ENCODE data around the gene SECISBP2. TPM values are rescaled to one million over a fixed set of nuclear protein-coding genes. Genes with fewer than 3 reads are reported as not detected.
"Not testable (repeated sequence)": the region's sequence is repeated elsewhere in the genome, so short reads cannot be mapped to it uniquely, and the experiment has no call there.

Gene SECISBP2
- total RNA-seq, 1 experiment from 2014 or later = 25.5 TPM

DNA sequence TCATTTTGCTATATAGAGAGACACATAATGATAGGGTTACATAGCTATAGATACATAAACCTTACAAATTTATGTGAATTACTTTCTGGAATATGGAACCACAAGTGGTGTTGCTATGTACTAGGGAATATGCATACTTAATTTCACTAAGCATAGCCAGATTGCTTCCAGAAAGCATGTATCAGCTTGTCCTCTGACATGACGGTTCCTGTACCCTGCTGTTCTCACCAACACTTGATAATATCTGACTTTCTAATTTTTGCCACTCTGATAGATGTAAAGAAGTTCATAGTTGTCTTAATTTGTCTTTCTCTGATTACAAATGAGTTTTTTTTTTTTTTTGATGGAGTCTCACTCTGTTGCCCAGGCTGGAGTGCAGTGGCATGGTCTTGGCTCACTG is 25.3 kb upstream of the SECISBP2 start:
- Histone ChIP-seq H3K4me1 (replicated peaks) (no peaks in the 10 kb centered on the region), H3K36me3 (no peaks in the 10 kb centered on the region), H3K27me3 (replicated peaks) (no peaks in the 10 kb centered on the region), H3K27ac (no peak overlapping the region), H3K9me3 (replicated peaks) (no peaks in the 10 kb centered on the region), H3K4me3 (no peak overlapping the region)
- no peak for DNase-seq (ENCODE audit: low read depth in 1 of 2, low spot score in 2 of 2)

DNA sequence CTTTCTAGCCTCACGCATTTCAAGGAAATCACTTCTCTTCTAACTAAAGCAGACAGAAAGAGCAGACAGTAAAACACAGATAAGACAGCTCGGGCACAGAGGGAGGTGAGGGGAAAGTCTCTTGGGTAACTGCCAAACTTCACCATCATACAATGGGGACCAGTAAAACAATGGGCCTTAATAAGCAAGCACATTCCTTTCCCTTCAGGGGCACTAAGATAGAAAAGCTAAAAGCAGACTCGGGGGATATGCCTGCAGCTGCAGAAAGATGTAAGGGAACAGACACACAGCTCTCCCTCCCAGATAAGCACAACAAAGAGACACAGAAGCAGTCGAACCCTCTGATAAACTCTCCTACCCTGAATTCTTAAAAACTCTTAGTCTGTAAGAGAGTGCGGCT is 22.9 kb upstream of the SECISBP2 start:
- Histone ChIP-seq H3K4me1 (replicated peaks) (no peaks in the 10 kb centered on the region), H3K4me3 (no peak overlapping the region), H3K27ac (no peak overlapping the region), H3K9me3 (replicated peaks) (no peaks in the 10 kb centered on the region), H3K27me3 (replicated peaks) (no peaks in the 10 kb centered on the region), H3K36me3 (no peaks in the 10 kb centered on the region)
- DNase-seq (ENCODE audit: low read depth in 1 of 2, low spot score in 2 of 2) = no peak

DNA sequence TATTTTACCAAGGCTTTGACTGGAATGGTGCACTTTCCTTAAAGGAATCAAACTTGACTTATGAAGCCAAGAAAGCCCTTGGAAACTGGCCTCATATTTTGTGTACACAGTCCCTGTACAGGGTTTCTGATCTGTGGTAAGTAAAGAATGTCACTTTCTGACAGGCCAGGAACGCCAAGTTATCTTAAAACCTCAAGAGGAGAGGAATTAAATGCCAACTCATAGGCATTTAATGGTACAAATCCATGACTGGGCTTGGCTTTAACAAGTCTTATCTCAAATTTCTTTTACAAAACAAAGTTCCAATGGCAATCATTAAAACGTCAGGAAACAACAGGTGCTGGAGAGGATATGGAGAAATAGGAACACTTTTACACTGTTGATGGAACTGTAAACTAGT is 16.3 kb upstream of the SECISBP2 start:
- H3K36me3 ChIP-seq; H3K27ac ChIP-seq; H3K9me3 ChIP-seq (replicated peaks); DNase-seq (ENCODE audit: low read depth in 1 of 2, low spot score in 2 of 2); H3K27me3 ChIP-seq (replicated peaks); H3K4me3 ChIP-seq; H3K4me1 ChIP-seq (replicated peaks): not testable (repeated sequence)

DNA sequence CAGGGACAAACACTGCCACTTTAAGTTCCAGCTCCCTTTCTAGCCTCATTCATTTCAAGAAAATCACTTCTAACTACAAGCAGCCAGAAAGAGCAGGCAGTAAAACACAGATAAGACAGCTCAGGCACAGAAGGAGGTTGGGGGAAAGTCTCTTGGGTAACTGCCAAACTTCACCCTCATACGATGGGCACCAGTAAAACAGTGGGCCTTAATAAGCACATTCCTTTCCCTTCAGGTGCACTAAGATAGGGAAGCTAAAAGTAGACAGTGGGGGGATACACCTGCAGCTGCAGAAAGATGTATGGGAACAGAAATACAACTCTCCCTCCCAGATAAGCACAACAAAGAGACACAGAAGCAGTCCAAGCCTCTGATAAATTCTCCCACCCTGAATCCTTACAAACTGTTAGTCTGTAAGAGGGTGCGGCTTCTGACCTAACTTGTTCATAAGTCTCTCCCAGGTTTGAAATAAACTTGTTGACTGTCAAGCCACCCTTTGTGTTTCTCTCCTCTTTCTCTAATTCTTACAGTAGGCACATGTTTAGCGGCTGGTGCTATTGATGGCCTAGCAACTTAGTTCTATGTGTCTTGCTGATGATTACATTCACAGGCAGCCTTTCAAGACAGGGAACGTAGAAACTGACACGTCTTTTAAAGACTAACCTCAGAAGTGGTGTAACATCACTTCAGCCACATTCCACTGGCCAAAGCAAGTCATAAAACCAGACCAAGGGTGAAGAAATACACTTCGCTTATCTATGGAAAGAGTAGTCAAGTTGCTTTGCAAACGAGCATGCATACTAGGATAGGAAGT is 14.1 kb upstream of the SECISBP2 start:
- Histone ChIP-seq H3K9me3 (replicated peaks) (no peaks in the 10 kb centered on the region), H3K36me3 (no peaks in the 10 kb centered on the region), H3K4me1 (replicated peaks) (no peaks in the 10 kb centered on the region), H3K27ac (no peak overlapping the region), H3K4me3 (no peak overlapping the region), H3K27me3 (replicated peaks) (no peaks in the 10 kb centered on the region)
- DNase-seq (ENCODE audit: low read depth in 1 of 2, low spot score in 2 of 2) = no peak

DNA sequence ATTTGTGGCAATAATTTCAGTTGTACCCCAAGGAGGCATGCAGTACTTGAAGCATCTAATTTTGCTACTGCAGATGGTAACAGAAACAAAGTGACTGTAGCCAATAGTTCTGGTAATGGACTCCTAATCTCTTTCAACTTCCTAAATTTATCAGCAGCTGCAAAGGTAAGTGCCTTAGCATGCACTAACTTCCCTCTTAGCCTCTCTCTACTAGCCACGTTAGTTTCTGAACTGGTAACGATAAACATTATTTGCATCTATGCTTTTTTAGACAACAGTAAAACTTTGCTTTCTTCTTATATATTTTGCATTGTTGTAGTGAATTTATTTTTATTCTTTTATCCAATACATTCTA is 13.5 kb upstream of the SECISBP2 start:
- H3K4me1 ChIP-seq (replicated peaks) = peaks cover 3% of the 10 kb centered on the region
- H3K4me3 ChIP-seq = no peak overlapping the region
- no peaks in the 10 kb centered on the region for H3K36me3 ChIP-seq
- H3K9me3 ChIP-seq (replicated peaks) = no peaks in the 10 kb centered on the region
- no peak for DNase-seq (ENCODE audit: low read depth in 1 of 2, low spot score in 2 of 2)
- H3K27me3 ChIP-seq (replicated peaks) = no peaks in the 10 kb centered on the region
- no peak overlapping the region for H3K27ac ChIP-seq

DNA sequence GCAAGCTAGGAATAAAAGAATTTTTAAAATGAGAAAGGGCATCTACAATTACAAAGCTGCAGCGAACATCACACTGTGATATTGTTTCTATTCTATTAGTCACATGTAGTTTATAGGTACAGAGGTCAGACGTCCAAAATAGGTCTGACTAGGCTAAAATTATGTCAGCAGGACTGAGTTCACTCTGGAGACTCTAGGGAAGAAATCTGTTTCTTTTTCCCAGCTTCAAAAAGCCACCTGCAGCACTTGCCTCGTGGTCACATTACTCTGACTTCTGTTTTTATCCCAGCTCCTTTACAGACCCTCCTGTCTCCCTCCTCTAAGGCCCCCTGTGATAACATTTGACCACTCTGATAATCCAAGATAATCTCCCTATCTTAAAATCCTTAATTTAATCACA is 12.4 kb upstream of the SECISBP2 start:
- no peaks in the 10 kb centered on the region for H3K27me3 ChIP-seq (replicated peaks)
- no peak for DNase-seq (ENCODE audit: low read depth in 1 of 2, low spot score in 2 of 2)
- H3K27ac ChIP-seq = no peak overlapping the region
- H3K36me3 ChIP-seq = no peaks in the 10 kb centered on the region
- H3K4me3 ChIP-seq = no peak overlapping the region
- H3K4me1 ChIP-seq (replicated peaks) = peaks cover 6% of the 10 kb centered on the region
- H3K9me3 ChIP-seq (replicated peaks) = no peaks in the 10 kb centered on the region

DNA sequence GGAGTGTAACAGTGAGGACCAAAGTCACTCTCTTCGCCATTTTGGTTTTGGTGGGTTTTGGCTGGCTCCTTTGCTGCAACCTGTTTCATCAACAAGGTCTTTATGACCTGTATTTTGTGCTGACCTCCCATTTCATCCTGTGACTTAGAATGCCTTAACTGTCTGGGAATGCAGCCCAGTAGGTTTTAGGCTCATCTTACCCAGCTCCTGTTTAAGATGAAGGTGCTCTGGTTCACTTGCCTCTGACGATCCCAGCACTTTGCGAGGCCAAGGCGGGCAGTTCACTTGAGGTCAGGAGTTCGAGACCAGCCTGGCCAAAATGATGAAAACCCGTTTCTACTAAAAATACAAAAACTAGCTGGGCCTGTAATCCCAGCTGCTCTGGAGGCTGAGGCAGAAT is 9.1 kb upstream of the SECISBP2 start:
- Histone ChIP-seq H3K36me3 (peaks cover 28% of the 10 kb centered on the region), H3K4me3 (no peak overlapping the region), H3K4me1 (replicated peaks) (peaks cover 13% of the 10 kb centered on the region), H3K27ac (no peak overlapping the region), H3K27me3 (replicated peaks) (no peaks in the 10 kb centered on the region), H3K9me3 (replicated peaks) (no peaks in the 10 kb centered on the region)
- no peak for DNase-seq (ENCODE audit: low read depth in 1 of 2, low spot score in 2 of 2)

DNA sequence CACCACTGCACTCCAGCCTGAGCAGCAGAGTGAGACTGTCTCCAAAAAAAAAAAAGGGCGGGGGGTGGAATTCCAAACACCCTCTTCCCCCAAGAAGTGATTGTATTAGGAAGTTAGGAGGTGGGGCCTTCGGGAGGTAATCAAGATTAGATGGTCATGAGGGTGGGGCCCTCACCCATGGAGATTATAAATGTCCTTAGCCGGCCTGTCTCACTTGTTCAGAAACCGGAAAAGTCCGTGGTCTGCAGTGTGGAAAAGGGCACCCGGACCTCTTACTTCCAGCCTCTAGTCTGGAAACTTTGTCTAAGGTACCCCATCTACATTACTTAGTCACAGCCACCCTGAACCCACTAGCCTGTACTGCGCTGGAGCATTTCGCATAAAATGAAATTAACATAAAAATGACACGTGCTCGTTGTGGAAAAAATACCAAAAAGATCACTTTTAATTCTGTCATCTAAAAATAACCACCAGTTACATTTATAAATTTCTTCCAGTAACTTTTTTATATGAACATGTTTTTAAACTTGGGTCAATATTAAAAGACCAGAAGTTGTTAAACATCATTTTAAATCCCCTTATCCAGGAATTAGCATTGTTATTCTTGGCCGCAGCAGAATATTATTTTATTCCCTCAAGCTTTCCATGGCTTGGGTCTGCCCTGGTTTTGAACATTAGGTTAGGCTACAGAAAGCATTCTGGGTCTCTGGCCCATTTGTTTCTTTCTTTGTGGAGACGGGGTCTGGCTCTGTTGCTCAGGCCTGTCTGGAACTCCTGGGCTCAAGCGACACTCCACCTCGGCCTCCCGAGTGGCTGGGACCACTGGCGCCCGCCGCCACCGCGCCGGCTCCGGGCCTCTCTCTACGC is 8.5 kb upstream of the SECISBP2 start:
- Histone ChIP-seq H3K4me1 (replicated peaks) (peaks cover 15% of the 10 kb centered on the region), H3K36me3 (peaks cover 35% of the 10 kb centered on the region), H3K9me3 (replicated peaks) (no peaks in the 10 kb centered on the region), H3K27ac (peak overlapping the region; percentile 97), H3K27me3 (replicated peaks) (no peaks in the 10 kb centered on the region), H3K4me3 (peak overlapping the region; percentile 64)
- DNase-seq (ENCODE audit: low read depth in 1 of 2, low spot score in 2 of 2) = no peak

DNA sequence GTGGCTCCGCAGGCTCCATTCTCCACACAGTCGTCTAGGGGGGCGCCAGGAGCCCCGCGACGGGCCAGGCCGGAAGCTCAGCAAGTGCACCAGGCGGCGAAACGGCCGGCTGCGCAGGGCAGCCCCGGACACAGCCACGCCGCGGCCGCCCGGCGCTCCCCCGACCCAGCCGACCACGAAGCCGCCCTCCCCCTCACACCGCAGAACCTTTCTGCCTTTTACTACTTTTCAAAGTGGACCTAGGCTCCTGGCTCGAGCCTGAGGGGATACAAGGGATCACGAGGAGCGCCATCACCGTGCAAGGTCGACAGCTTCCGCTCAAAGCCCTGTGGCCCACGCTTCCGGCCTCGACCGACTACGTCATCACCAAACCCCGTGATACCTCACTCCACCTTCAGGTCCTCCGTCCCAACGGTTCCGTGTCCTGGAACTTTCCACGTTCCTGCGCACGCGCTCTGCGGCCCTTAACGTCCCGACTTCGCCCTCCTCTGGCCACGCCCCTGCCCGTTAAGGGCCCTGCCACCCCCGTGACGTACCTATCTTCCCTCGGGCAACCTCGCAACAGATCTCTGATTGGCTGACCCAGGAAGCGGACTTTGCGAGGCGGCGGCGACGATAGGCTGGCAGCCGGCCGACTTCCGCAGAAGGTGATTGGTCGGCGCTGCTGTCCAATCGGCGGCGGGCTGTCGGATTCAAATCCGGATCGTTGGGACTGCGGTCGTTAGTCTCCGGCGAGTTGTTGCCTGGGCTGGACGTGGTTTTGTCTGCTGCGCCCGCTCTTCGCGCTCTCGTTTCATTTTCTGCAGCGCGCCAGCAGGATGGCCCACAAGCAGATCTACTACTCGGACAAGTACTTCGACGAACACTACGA is 7.6 kb upstream of the SECISBP2 start, which contains the start of gene CKS2:
CKS2 (plus strand) TSS at position 721 of the 871 bp plus-strand sequence; CDS start at position 819, 98 bp downstream.
- Histone ChIP-seq H3K4me3 (peak within 1 kb of the TSS; percentile 64), H3K36me3 (peaks cover 40% of the 10 kb centered on the region), H3K9me3 (replicated peaks) (no peaks in the 10 kb centered on the region), H3K4me1 (replicated peaks) (peaks cover 15% of the 10 kb centered on the region), H3K27ac (peak within 1 kb of the TSS; percentile 97), H3K27me3 (replicated peaks) (no peaks in the 10 kb centered on the region)
- DNase-seq (ENCODE audit: low read depth in 1 of 2, low spot score in 2 of 2) = peak; percentile 99

DNA sequence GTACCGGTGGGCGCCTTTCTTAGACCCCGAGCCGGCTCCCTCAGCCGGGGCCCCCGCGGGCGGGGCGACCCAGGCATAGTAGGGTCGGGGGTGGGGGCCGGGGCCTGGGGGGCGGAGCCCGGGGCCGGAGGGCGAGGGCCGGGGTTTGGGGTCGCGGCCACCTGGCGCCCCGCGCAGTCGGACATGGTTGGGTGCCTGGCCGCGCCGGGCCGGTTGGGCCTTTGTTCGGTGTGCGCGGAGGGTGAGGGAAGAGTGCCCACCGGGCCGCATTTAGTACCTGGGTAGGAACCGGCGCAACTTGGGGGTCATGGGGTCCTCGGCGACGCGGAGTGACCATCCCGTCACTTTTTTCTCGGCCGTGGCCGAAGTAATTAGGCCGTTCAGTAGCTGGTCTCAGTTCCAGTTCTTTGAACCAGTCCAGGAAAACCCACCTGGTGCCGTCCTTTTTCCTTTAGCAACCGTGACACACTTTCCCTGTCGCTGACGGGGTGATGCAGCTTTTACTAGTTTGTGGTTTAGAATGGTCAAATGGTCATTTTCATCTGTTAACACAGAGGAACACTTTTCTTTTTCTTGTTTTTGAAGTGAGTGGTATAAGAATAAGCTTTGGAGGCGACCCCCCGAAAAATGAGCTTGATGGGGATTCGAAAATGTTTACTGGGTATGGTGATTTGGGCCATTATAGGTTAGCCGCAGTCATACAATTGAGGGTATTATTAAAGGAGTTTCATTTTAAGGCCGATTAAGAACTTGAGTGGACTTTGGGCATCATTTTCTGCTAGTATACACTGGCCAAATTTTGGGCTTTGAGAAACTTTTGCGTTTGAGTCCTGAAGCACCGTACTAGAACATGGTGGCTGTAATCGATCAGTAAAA is 6.7 kb upstream of the SECISBP2 start:
- Histone ChIP-seq H3K4me3 (peak overlapping the region; percentile 64), H3K9me3 (replicated peaks) (no peaks in the 10 kb centered on the region), H3K27ac (peak overlapping the region; percentile 73), H3K27me3 (replicated peaks) (no peaks in the 10 kb centered on the region), H3K36me3 (peaks cover 49% of the 10 kb centered on the region), H3K4me1 (replicated peaks) (peaks cover 15% of the 10 kb centered on the region)
- DNase-seq (ENCODE audit: low read depth in 1 of 2, low spot score in 2 of 2) = peak in 1 of 2 experiments; percentile 33

DNA sequence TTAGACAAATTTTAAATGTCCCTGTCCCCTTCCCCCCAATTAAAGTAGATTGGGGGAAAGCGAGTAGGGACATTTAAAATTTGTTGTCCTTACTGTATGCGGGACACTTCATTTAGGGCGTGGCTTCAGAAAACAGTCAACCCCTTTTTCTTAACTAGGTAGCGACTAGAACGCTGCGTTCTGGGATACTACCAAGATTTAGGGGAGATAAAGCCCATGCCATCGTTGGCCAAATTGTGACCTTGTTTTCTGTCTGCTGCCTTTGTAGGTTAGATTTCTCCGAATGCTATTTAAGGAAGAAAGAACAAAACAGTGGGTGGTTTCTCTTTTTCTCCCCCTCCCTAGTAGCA is 6.1 kb upstream of the SECISBP2 start:
- H3K36me3 ChIP-seq = peaks cover 55% of the 10 kb centered on the region
- H3K4me1 ChIP-seq (replicated peaks) = peaks cover 15% of the 10 kb centered on the region
- H3K9me3 ChIP-seq (replicated peaks) = no peaks in the 10 kb centered on the region
- H3K4me3 ChIP-seq = peak overlapping the region; percentile 64
- DNase-seq (ENCODE audit: low read depth in 1 of 2, low spot score in 2 of 2) = peak in 1 of 2 experiments; percentile 36
- H3K27ac ChIP-seq = peak overlapping the region; percentile 73
- H3K27me3 ChIP-seq (replicated peaks) = no peaks in the 10 kb centered on the region

DNA sequence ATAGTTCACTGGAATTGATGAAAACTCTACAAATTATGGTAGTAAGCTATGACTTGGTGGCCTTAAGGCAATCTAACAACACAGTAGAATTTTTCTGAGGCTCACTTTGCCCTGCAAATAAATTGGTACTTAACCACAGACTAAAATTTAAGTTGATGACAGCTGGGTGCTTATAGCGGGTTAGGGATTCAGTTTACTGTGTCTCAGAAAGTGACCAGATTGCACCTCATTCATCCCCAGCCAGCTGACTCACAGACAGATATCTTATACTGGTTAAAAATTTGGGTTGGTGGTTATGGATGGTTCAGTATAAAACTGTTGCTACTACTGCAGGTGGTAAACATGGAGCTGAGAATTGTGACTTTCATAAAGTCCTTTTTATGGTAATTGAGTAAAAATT is 4.5 kb upstream of the SECISBP2 start:
- DNase-seq (ENCODE audit: low read depth in 1 of 2, low spot score in 2 of 2) = no peak
- peaks cover 22% of the 10 kb centered on the region for H3K4me1 ChIP-seq (replicated peaks)
- H3K4me3 ChIP-seq = no peak overlapping the region; the same call in 1 of the 2 replicates
- H3K9me3 ChIP-seq (replicated peaks) = no peaks in the 10 kb centered on the region
- no peak overlapping the region for H3K27ac ChIP-seq
- H3K36me3 ChIP-seq = peaks cover 70% of the 10 kb centered on the region
- no peaks in the 10 kb centered on the region for H3K27me3 ChIP-seq (replicated peaks)

DNA sequence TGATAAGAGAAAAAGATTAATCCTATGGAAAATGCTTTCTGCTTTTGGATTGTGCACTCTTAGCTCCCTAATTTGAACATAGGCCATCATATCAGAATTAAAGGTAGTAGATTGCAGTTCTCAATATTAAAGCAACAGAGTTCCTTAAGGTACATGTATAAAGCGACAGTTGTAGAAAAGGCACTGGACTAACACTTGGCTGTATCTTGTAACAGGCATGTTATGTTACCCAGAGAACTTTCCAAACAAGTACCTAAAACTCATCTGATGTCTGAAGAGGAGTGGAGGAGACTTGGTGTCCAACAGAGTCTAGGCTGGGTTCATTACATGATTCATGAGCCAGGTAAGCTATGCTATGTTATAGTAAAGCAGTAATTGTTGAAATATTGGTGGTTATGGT is 3.3 kb upstream of the SECISBP2 start:
- no peak overlapping the region for H3K4me3 ChIP-seq
- H3K27ac ChIP-seq = no peak overlapping the region
- H3K4me1 ChIP-seq (replicated peaks) = peaks cover 23% of the 10 kb centered on the region
- H3K27me3 ChIP-seq (replicated peaks) = no peaks in the 10 kb centered on the region
- DNase-seq (ENCODE audit: low read depth in 1 of 2, low spot score in 2 of 2) = no peak
- no peaks in the 10 kb centered on the region for H3K9me3 ChIP-seq (replicated peaks)
- H3K36me3 ChIP-seq = peaks cover 70% of the 10 kb centered on the region

Measured in SJSA1 (cell line).